HG03354 (cell line): ENCODE results near the gene SPAG16.

ENCODE experiments used
- ATAC-seq: cut with Tn5 transposase; IDR thresholded peaks from one replicate; pipeline ENCODE4 v1.9.1; 2021; ENCODE audit warnings: mild to moderate bottlenecking; ENCODE audit not compliant: unreplicated experiment, poor library complexity, severe bottlenecking

Gene SPAG16

DNA sequence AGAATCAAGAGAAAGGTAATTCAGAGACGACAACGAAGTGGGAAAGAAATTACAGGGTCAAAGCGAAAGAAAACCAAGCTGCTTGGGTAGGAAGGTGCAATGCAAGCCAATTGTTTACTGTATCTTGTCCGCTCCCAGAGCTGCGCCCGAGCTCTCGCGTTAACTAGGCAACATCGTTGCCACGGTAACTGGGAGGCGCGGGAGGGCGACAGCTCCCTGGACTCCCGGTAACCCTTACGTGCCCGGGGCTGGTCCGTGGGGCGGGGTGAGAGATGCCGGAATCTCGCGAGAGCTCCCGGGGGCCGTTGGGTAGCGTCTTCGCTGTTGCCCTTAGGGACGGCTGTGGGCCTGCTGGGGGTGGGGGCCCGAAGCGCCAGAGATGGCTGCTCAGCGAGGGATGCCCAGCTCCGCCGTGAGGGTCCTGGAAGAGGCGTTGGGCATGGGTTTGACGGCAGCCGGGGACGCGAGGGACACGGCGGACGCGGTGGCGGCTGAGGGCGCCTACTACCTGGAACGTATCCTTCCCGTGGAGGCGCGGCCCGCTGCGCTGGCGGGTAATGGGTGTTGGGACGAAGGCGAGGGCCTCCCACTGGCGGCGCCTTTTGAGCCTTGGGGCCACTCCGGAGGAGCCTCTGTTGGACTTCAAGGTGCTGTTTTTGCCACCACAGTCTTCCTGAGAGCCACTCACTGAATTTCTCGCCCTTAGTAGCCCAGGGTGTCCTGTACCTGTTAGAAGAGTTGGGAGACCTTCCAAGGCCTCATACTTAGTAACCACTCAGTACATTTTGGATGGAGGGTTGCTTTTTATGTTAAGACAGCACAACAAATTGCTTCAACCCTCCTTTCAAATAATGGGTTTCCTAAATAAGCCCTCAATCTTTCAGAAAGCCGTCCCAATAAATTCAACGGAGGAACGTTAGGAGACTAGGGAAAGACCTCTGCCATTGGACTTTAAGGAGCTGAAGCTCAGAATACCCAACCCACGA, at the start of gene SPAG16:
Gene SPAG16 (plus strand): TSS at position 360 of the 986 bp plus-strand sequence.
- ATAC-seq = peak; percentile 99

- no peak for ATAC-seq
Observed at GRCh38 chr2:213234641-213235040, 49.6 kb upstream of the SPAG16 start.

DNA sequence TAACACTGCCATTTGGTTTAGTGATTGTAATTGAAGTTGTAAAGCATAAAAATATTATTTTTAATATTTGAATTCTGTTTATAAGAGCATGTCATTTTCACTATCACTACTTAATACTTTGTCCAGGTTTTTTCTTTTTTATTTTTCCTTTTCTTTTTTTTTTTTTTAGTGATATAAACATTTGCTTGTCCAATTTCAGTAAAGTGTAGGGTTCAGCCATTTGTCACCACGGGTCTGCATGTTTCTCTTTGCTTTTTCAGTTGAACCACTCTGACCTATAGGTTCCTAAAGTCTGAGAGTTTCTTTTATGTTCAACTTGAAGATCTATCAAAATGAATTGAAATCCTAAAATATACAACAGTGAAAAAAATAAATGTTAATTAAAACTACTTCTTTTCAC, 48.5 kb upstream of the SPAG16 start:
- ATAC-seq = no peak

DNA sequence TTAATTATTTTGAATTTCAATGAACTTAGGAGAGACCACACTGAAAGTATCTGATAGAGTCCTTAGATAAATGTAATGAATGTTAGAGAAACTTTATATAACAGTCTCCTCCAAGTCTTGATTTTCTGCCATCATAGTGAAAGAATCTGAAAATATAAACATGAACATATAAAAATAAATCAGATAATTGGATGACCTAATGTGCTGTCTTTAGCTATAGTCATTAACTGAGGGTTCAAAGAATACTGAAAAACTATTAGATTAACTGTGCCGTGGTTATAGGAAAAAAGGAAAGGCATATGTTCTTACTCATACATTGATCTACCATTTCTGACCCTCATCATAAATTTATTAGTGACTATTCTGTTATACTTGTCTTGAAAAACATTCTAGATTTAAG, 47.0 kb upstream of the SPAG16 start:
- no peak for ATAC-seq

GRCh38 chr2:213237787-213238186, 46.5 kb upstream of the SPAG16 start:
- no peak for ATAC-seq

- ATAC-seq = peak; percentile 51
Observed at GRCh38 chr2:213238753-213239495, 45.3 kb upstream of the SPAG16 start.

- no peak for ATAC-seq
Observed at GRCh38 chr2:213241817-213242216, 42.4 kb upstream of the SPAG16 start.

DNA sequence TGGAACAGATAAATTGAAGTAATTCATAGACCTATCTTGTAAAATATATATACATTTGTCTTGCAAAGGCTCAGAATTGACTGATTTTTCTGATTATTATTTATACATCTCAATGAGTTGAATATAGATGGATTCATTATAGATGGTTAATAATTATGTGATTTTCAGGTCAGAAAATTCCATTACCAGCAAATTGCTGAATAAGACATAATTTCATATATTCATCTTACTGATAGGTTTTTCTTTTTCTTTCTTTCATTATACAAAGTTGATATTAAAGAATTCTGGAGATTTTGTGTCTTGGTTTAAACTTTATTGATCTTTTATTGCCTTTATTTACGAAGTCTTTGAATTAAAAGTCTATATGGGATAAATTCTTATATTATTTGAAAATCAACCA, 41.6 kb upstream of the SPAG16 start:
- ATAC-seq = no peak

GRCh38 chr2:213243189-213244044, 40.8 kb upstream of the SPAG16 start:
- ATAC-seq = peak; percentile 30

DNA sequence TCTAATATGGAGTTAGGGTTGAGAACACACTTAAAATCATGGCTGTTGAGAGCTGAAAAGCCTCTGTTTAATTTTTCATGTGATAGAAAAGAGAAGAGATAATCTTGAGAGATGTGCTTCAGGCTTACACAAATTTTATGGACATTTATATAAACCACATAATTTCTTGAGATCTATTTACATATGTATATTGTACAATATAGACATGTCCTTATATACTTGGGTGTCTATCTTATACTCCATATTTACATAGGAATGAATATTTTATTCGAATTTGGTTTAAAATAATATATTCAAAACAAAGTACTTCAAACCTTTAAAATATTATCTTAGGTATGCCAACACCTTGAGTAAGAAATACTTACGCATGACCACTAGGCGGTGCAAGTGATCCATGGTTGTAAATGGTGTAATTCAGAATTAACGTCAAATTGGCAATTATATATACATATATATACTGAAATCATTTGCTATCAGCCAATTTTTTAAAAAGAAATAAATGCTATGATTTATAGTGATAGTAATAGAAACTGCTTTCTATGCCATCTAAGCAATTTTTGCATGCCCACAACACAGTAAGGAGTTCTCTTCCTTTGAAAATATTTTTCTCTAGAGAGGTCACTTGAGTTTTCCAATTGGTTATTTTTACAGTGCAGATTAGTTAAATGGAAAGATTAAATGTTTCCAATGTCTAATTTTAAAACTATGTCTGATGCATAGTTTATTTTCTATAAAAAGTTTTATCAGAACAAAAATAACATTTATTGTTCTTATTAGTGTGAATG, 37.6 kb upstream of the SPAG16 start:
- ATAC-seq = peak; percentile 46

DNA sequence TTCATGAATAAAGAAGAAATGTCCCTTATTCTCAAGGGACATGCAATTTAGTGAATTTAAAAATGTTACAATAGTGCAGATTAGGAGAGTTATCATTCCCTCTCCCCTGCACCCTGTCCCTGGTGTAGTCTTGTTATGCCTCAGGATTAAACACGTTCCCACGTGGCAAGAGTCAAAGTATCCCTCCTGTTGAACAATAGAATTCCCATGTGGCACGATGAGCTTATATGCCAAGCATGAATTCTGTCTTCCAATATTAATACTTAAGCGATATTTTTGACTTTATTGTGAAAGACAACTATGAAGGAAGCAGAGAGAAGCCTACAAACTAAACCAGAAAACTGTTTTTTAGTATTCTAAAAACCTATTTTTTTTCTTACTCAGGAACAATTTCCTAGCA, 36.7 kb upstream of the SPAG16 start:
- no peak for ATAC-seq

GRCh38 chr2:213248637-213249036, 35.6 kb upstream of the SPAG16 start:
- no peak for ATAC-seq

- ATAC-seq = no peak
Observed at GRCh38 chr2:213249502-213249901, 34.8 kb upstream of the SPAG16 start.

DNA sequence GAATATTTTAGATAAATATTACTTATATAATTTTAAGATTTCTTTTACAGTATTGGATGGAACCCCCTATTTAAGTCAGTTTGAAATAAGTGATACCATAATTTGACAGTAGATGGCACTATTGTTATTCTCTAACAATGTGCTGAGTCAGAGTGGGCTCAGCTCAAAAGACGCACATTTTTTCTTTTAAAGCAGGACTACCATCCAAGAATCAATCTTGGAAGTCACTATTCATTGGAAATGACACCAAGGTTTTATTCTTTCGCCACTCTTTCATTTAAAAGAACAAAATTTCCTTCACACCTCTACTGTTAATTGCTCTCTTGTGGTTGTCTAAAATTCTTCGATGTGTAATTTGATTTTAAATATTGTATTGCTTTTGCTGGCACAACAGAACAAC, 32.6 kb upstream of the SPAG16 start:
- ATAC-seq = peak; percentile 82

DNA sequence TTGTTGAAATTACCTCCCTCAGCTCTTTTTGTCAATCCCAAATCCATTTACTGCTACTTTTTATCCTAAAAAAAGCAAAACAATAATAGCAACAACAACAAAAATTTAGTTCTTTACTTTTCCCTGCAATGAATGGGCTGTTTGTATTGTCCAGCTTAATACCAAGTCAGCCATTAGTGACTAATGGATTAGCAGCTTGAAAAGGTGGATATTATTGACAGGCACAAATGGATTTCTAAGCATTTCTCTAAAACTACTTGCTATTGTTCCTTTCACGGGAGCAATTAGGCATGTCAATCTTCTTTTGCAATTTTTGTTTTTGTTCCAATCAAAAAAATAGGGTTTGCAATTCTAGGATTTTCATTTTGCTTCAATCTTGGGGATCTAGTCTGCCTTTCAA, 32.1 kb upstream of the SPAG16 start:
- ATAC-seq = no peak

DNA sequence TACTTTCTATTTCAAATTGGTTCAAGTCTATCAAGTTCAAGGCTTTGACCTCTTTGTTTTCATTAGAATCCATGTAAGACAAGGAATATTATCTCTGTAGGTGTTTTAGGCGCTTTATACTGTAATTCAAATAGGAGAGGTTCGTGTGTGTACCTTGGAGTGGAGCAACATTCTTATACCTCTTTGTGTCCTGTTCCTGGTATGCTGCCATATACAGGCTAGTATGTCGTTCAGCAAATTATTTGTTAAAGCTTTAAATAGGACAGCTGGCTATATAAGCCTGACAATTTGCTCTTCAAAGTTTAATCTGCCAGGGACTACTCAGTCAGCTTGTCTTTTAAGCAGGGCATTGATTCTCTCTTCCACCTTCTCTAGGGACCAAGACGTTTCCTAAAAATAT, 31.1 kb upstream of the SPAG16 start:
- no peak for ATAC-seq

- no peak for ATAC-seq
Observed at GRCh38 chr2:213259266-213259665, 25.0 kb upstream of the SPAG16 start.

GRCh38 chr2:213261237-213261636, 23.0 kb upstream of the SPAG16 start:
- ATAC-seq = no peak

DNA sequence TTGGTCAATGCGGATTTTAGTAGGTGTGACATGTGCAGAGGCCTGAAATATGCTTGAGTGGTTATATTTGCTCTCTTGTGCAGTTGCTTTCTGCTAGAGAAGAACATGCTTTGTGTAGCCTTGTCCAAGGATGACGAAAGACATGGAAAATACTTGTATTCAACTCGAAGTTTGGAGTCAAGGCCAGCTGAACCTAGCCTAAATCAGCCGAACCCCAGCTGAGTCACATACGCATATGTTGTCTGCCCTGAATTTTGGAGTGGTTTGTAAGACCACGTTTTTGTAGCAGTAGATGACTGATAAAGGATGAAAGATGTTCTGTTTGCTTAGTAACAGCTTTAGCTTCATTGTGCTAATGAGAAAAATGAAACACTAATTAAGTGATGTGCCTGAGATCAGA, 22.5 kb upstream of the SPAG16 start:
- ATAC-seq = no peak
